Lung (tissue), 16 donors: Measurements from ENCODE around the gene RUNDC1. TPM values are rescaled to one million over a fixed set of nuclear protein-coding genes. Genes with fewer than 3 reads are reported as not detected.

Source experiments
- ATAC-seq: fragments of 200-7000 bp; cut with Tn5 transposase; one replicate; pipeline ENCODE4 v1.9.1; 2020; ENCODE audit warnings: moderate number of reproducible peaks; ENCODE audit not compliant: insufficient read depth, low FRiP score
- DNase-seq, 3 donors: peaks; one replicate each; pipeline ENCODE4 v3.0.0-alpha.2; 2013 to 2017
- H3K27ac ChIP-seq, 2 donors: one replicate each; pipeline ENCODE4 v1.5.1; 2013; ENCODE audit warnings: mild to moderate bottlenecking in 2 of 2, moderate library complexity in 2 of 2, control low read depth in 1 of 2, inconsistent platforms in 1 of 2, low read depth in 1 of 2, low read length in 1 of 2
- H3K27me3 ChIP-seq, 3 donors: one replicate each; pipeline ENCODE4 v1.5.1; 2013; ENCODE audit warnings: low read length in 2 of 3; ENCODE audit not compliant: control insufficient read depth in 3 of 3, insufficient read depth in 3 of 3
- H3K36me3 ChIP-seq, 4 donors: one replicate each; pipeline ENCODE4 v1.5.1; 2013; ENCODE audit warnings: low read length in 4 of 4, mild to moderate bottlenecking in 1 of 4, moderate library complexity in 1 of 4; ENCODE audit not compliant: control insufficient read depth in 4 of 4, insufficient read depth in 4 of 4
- H3K4me1 ChIP-seq, 5 donors: one replicate each; pipeline ENCODE4 v1.5.1; 2013; ENCODE audit warnings: low read length in 5 of 5, mild to moderate bottlenecking in 2 of 5, moderate library complexity in 1 of 5; ENCODE audit not compliant: control insufficient read depth in 5 of 5, insufficient read depth in 5 of 5
- H3K4me3 ChIP-seq: one replicate; pipeline ENCODE4 v1.5.1; 2013; ENCODE audit warnings: mild to moderate bottlenecking, control low read depth, moderate library complexity
- H3K9ac ChIP-seq, 2 donors: one replicate each; pipeline ENCODE4 v1.5.1; 2013; ENCODE audit warnings: low read length in 2 of 2, control low read depth in 1 of 2; ENCODE audit not compliant: insufficient read depth in 1 of 2
- H3K9me3 ChIP-seq, 4 donors: one replicate each; pipeline ENCODE4 v1.5.1; 2013; ENCODE audit warnings: low read length in 3 of 4, mild to moderate bottlenecking in 1 of 4, moderate library complexity in 1 of 4; ENCODE audit not compliant: control insufficient read depth in 4 of 4, insufficient read depth in 3 of 4
- CTCF ChIP-seq: IDR thresholded peaks from 2 replicates; pipeline ENCODE4 v1.5.1; 2012; ENCODE audit warnings: mild to moderate bottlenecking; ENCODE audit errors: control extremely low read depth, extremely low read depth
- WGBS, 2 donors: extraction: QIAGEN DNeasy Blood & Tissue Kit; methylation state at CpG; one replicate each; pipeline ENCODE4 v1.1.7; 2013; 5-methylcytosine and 5-hydroxymethylcytosine counted together
- long read RNA-seq, 5 donors: transcript quantifications; one replicate each; lab custom pipeline, GENCODE V29; 2026
- polyA plus RNA-seq, 2 donors: library from polyadenylated mRNA; stranded (reverse); fragments of 200-250 nt; gene quantifications; one replicate each; pipeline ENCODE4 v1.2.1, GENCODE V29; 2013
- total RNA-seq, 2 donors: library from RNA; depleted of rRNA in 1 of 2; stranded (reverse); fragments of >200 nt in 1 of 2; gene quantifications; one replicate each; pipeline ENCODE4 v1.2.1, GENCODE V29; 2014 to 2021
- donor health status: control.
- donor health status: control.
- donor health status: Bipolar disorder and iron deficiency.
- donor health status: healthy.
- donor health status: DM: yes; HTN: yes; CAD: no.

Gene RUNDC1
- total RNA-seq (10 to 100 TPM; 12.7 to 16.7 TPM), polyA plus RNA-seq (1 to 10 TPM; 8.1 to 8.7 TPM)
- long read RNA-seq, donor 1, transcript RUNDC1-201 (5 exons, 3,828 nt), result major isoform, 6 of 8 reads
- long read RNA-seq, donor 1, partial matches to known transcripts, result 0 of 8 reads
- long read RNA-seq, donor 1, other reads (novel, unspliced or antisense), result 0 of 8 reads
- long read RNA-seq, donor 2, partial matches to known transcripts, result 0 of 1 reads
- long read RNA-seq, donor 2, other reads (novel, unspliced or antisense), result 0 of 1 reads
- long read RNA-seq, donor 3, partial matches to known transcripts, result 0 of 2 reads
- long read RNA-seq, donor 3, other reads (novel, unspliced or antisense), result 0 of 2 reads
- long read RNA-seq, donor 4, partial matches to known transcripts, result 0 of 2 reads
- long read RNA-seq, donor 4, other reads (novel, unspliced or antisense), result 0 of 2 reads
- long read RNA-seq, donor 5, partial matches to known transcripts, result 5 of 10 reads
- long read RNA-seq, donor 5, other reads (novel, unspliced or antisense), result 0 of 10 reads

- Histone ChIP-seq H3K9ac (peak within 1 kb of the TSS; percentile 70 to 82), H3K4me1 (peaks cover 0 to 23% (median 10%) of the 10 kb centered on the region in 5 donors), H3K4me3 (peak within 1 kb of the TSS; percentile 96), H3K27ac (peak within 1 kb of the TSS; percentile 90 to 91), H3K27me3 (no peaks in the 10 kb centered on the region), H3K36me3 (peaks cover 0 to 4% (median 2%) of the 10 kb centered on the region in 4 donors), H3K9me3 (no peaks in the 10 kb centered on the region)
- no peak for TF ChIP-seq CTCF
- ATAC-seq (peak; percentile 89), DNase-seq (peak; percentile 89 to 92 (median 90))
- WGBS, 2 donors, result 0% methylated on average over 31 to 39 of the region's 39 CpGs
These were observed at the start of gene RUNDC1 for GRCh38 chr17:42980274-42980765. TSS of gene RUNDC1 (plus strand) at chr17:42980565. CDS start at chr17:42980577, 12 bp downstream.

GRCh38 chr17:42937712-42938596 is 42.4 kb upstream of the RUNDC1 start:
- Histone ChIP-seq H3K4me3 (no peak overlapping the region), H3K27ac (no peak overlapping the region), H3K4me1 (no peaks in the 10 kb centered on the region), H3K27me3 (no peaks in the 10 kb centered on the region), H3K9ac (no peak overlapping the region), H3K36me3 (no peaks in the 10 kb centered on the region), H3K9me3 (no peaks in the 10 kb centered on the region)
- peak; percentile 57 for TF ChIP-seq CTCF
- ATAC-seq (no peak), DNase-seq (peak; percentile 72 to 81 (median 80))
- 45 to 52% methylated on average over 9 of the region's 9 CpGs for WGBS, 2 donors

GRCh38 chr17:42944211-42944610 is 36.2 kb upstream of the RUNDC1 start:
- Histone ChIP-seq H3K9ac (no peak overlapping the region), H3K4me3 (no peak overlapping the region), H3K36me3 (peaks cover 0 to 9% (median 2%) of the 10 kb centered on the region in 4 donors), H3K4me1 (peaks cover 0 to 1% (median 0%) of the 10 kb centered on the region in 5 donors), H3K9me3 (no peaks in the 10 kb centered on the region), H3K27ac (no peak overlapping the region), H3K27me3 (no peaks in the 10 kb centered on the region)
- 40 to 48% methylated on average over 3 of the region's 3 CpGs for WGBS, 2 donors
- DNase-seq (peak; percentile 18 to 55 (median 35)), ATAC-seq (no peak)
- no peak for TF ChIP-seq CTCF
